ENCODE measurements around the gene INCENP.

INCENP gene

GRCh38 chr11:62129590-62130282, 5.9 kb downstream of the INCENP start:
- Histone ChIP-seq H3K27ac (ENCODE audit: low read length) (no peak overlapping the region), H3K79me2 (ENCODE audit: low read length) (peaks cover 99% of the 10 kb centered on the region), H3K4me1 (ENCODE audit: low read length) (peaks cover 6% of the 10 kb centered on the region; the same call in 1 of the 2 replicates), H4K20me1 (ENCODE audit: insufficient read depth, low read length) (no peaks in the 10 kb centered on the region), H3K9ac (ENCODE audit: low read length) (no peak overlapping the region), H3K4me2 (ENCODE audit: low read depth, low read length) (no peak overlapping the region), H3F3A (ENCODE audit: insufficient read depth, low read length) (no peaks in the 10 kb centered on the region), H3K9me3 (replicated peaks; ENCODE audit: insufficient read depth, low read length) (no peaks in the 10 kb centered on the region), H2AFZ (ENCODE audit: low read length) (no peak overlapping the region), H3K27me3 (replicated peaks; ENCODE audit: insufficient read depth, low read length) (no peaks in the 10 kb centered on the region), H3K36me3 (replicated peaks; ENCODE audit: insufficient read depth, low read length) (peaks cover 4% of the 10 kb centered on the region; the same call in 1 of the 2 replicates), H3K4me3 (ENCODE audit: low read length) (no peak overlapping the region), H3K9me2 (replicated peaks; ENCODE audit: insufficient read depth, low read length) (no peaks in the 10 kb centered on the region)
- TF ChIP-seq, protein P1, sequence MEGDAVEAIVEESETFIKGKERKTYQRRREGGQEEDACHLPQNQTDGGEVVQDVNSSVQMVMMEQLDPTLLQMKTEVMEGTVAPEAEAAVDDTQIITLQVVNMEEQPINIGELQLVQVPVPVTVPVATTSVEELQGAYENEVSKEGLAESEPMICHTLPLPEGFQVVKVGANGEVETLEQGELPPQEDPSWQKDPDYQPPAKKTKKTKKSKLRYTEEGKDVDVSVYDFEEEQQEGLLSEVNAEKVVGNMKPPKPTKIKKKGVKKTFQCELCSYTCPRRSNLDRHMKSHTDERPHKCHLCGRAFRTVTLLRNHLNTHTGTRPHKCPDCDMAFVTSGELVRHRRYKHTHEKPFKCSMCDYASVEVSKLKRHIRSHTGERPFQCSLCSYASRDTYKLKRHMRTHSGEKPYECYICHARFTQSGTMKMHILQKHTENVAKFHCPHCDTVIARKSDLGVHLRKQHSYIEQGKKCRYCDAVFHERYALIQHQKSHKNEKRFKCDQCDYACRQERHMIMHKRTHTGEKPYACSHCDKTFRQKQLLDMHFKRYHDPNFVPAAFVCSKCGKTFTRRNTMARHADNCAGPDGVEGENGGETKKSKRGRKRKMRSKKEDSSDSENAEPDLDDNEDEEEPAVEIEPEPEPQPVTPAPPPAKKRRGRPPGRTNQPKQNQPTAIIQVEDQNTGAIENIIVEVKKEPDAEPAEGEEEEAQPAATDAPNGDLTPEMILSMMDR (IDR thresholded peaks at IDR 0.05; ENCODE audit: low read length): no peak
- TF ChIP-seq EZH2 (optimal IDR thresholded peaks at IDR 0.05; ENCODE audit: low read depth, low read length) (no peak), EZH2phosphoT487 (IDR thresholded peaks at IDR 0.05; ENCODE audit: low read length) (no peak)
- DNase-seq: no peak

DNA sequence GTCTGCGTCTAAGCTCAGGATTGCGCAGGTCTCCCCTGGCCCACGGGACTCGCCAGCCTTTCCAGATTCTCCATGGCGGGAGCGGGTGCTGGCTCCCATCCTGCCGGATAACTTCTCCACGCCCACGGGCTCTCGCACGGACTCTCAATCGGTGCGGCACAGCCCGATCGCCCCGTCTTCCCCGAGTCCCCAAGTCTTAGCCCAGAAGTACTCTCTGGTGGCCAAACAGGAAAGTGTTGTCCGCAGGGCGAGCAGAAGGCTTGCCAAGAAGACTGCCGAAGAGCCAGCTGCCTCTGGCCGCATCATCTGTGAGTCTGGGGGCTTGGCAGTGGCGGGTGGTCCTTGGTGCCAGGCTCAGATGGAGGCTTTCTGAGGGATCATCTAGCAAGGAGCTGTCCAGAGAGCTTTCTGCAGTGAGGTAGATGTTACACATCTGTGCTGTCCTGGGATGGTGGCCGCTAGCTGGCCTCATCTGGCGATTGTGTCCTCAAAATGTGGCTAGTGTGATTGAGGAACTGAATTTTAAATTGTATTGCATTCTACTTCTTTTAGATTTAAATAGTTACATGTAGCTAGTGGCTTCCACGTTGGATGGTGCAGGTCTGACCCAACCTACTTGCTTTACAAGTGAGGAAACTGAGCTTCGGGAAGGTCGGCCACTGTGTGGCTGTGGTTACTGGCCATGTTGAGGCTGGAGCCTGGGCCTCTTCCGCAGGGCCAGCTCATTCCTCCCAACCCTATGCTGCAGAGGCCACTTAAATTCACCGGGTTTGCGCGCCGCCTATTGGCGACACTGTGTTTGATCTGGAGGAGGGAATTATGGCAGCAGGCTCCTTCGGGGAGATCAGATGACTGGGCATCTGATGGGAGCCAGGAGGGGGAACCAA, 6.7 kb downstream of the INCENP start:
- no peaks in the 10 kb centered on the region for H3K9me2 ChIP-seq (replicated peaks; ENCODE audit: insufficient read depth, low read length)
- H2AFZ ChIP-seq (ENCODE audit: low read length): no peak overlapping the region
- TF ChIP-seq EZH2 (optimal IDR thresholded peaks at IDR 0.05; ENCODE audit: low read depth, low read length) (no peak), EZH2phosphoT487 (IDR thresholded peaks at IDR 0.05; ENCODE audit: low read length) (no peak)
- TF ChIP-seq, protein P1 (IDR thresholded peaks at IDR 0.05; ENCODE audit: low read length): no peak
- H3K79me2 ChIP-seq (ENCODE audit: low read length): peaks cover 99% of the 10 kb centered on the region
- H3F3A ChIP-seq (ENCODE audit: insufficient read depth, low read length): no peaks in the 10 kb centered on the region
- DNase-seq: no peak
- no peaks in the 10 kb centered on the region for H3K9me3 ChIP-seq (replicated peaks; ENCODE audit: insufficient read depth, low read length)
- H3K36me3 ChIP-seq (replicated peaks; ENCODE audit: insufficient read depth, low read length): peaks cover 4% of the 10 kb centered on the region; the same call in 1 of the 2 replicates
- no peaks in the 10 kb centered on the region for H4K20me1 ChIP-seq (ENCODE audit: insufficient read depth, low read length)
- H3K4me1 ChIP-seq (ENCODE audit: low read length): peaks cover 5% of the 10 kb centered on the region; the same call in 1 of the 2 replicates
- H3K27me3 ChIP-seq (replicated peaks; ENCODE audit: insufficient read depth, low read length): no peaks in the 10 kb centered on the region
- H3K4me3 ChIP-seq (ENCODE audit: low read length): no peak overlapping the region
- no peak overlapping the region for H3K9ac ChIP-seq (ENCODE audit: low read length)
- H3K4me2 ChIP-seq (ENCODE audit: low read depth, low read length): no peak overlapping the region
- H3K27ac ChIP-seq (ENCODE audit: low read length): no peak overlapping the region

DNA sequence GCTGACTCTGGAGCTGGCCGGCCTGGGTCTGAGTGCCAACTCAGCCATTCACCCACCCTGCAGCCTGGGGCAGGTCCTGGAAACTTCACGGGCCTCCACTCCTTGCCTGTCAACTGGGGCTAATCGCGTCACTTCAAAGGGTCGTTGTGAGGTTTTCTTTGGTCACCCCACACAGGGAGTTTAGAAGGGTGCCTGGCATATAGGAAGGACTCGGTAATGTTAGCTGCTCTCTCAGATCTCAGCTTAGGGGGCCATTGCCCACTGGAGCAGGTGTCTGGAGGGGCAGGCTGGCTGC, 7.3 kb downstream of the INCENP start:
- TF ChIP-seq EZH2phosphoT487 (IDR thresholded peaks at IDR 0.05; ENCODE audit: low read length) (no peak), EZH2 (optimal IDR thresholded peaks at IDR 0.05; ENCODE audit: low read depth, low read length) (no peak)
- TF ChIP-seq, protein P1 (IDR thresholded peaks at IDR 0.05; ENCODE audit: low read length): no peak
- Histone ChIP-seq H3K36me3 (replicated peaks; ENCODE audit: insufficient read depth, low read length) (peaks cover 4% of the 10 kb centered on the region; the same call in 1 of the 2 replicates), H4K20me1 (ENCODE audit: insufficient read depth, low read length) (no peaks in the 10 kb centered on the region), H3K27ac (ENCODE audit: low read length) (no peak overlapping the region), H3K4me1 (ENCODE audit: low read length) (no peaks in the 10 kb centered on the region), H3K9me3 (replicated peaks; ENCODE audit: insufficient read depth, low read length) (no peaks in the 10 kb centered on the region), H3K27me3 (replicated peaks; ENCODE audit: insufficient read depth, low read length) (no peaks in the 10 kb centered on the region), H3K9ac (ENCODE audit: low read length) (no peak overlapping the region), H3K79me2 (ENCODE audit: low read length) (peaks cover 98% of the 10 kb centered on the region), H3K4me3 (ENCODE audit: low read length) (no peak overlapping the region), H2AFZ (ENCODE audit: low read length) (no peak overlapping the region), H3F3A (ENCODE audit: insufficient read depth, low read length) (no peaks in the 10 kb centered on the region), H3K4me2 (ENCODE audit: low read depth, low read length) (no peak overlapping the region), H3K9me2 (replicated peaks; ENCODE audit: insufficient read depth, low read length) (no peaks in the 10 kb centered on the region)
- DNase-seq: no peak
